Anterior cingulate cortex (tissue), 58 donors: ENCODE measurements around the gene AREL1.

Experiments
- DNase-seq, 58 donors: peaks; one replicate each; lab custom pipeline; 2025; lab: John Stamatoyannopoulos, UW

The AREL1 gene

GRCh38 chr14:74661726-74662450 is 51.0 kb downstream of the AREL1 start:
- DNase-seq, result no peak

- DNase-seq, result no peak
Observed at GRCh38 chr14:74660863-74661262, 52.0 kb downstream of the AREL1 start.

GRCh38 chr14:74660167-74660566 is 52.7 kb downstream of the AREL1 start:
- DNase-seq, result no peak

GRCh38 chr14:74658535-74659131 is 54.2 kb downstream of the AREL1 start:
- DNase-seq, result no peak

- no peak for DNase-seq
Observed at GRCh38 chr14:74656964-74657363, 55.9 kb downstream of the AREL1 start.

- no peak for DNase-seq
Observed at GRCh38 chr14:74655599-74656395, 57.1 kb downstream of the AREL1 start.

GRCh38 chr14:74654931-74655330 is 57.9 kb downstream of the AREL1 start:
- no peak for DNase-seq

- peak in 12 of 58 donors; percentile 5 to 29 (median 14) for DNase-seq
Observed at GRCh38 chr14:74653386-74654138, 59.3 kb downstream of the AREL1 start.

GRCh38 chr14:74652541-74652940 is 60.3 kb downstream of the AREL1 start:
- DNase-seq, result peak in 1 of 58 donors; percentile 24

GRCh38 chr14:74650927-74651686 is 61.8 kb downstream of the AREL1 start:
- DNase-seq, result no peak

- no peak for DNase-seq
Observed at GRCh38 chr14:74649673-74650072, 63.2 kb downstream of the AREL1 start.

GRCh38 chr14:74649167-74649566 is 63.7 kb downstream of the AREL1 start:
- DNase-seq, result no peak

- DNase-seq, result no peak
Observed at GRCh38 chr14:74648601-74649000, 64.3 kb downstream of the AREL1 start.

- peak in 18 of 58 donors; percentile 4 to 51 (median 22) for DNase-seq
Observed at GRCh38 chr14:74647678-74648461, 65.0 kb downstream of the AREL1 start.

- no peak for DNase-seq
Observed at GRCh38 chr14:74647061-74647677, 65.7 kb downstream of the AREL1 start.

GRCh38 chr14:74645756-74646470 is 67.0 kb downstream of the AREL1 start:
- no peak for DNase-seq

GRCh38 chr14:74645244-74645643 is 67.6 kb downstream of the AREL1 start:
- no peak for DNase-seq
